GM21515 (cell line): ENCODE data around the gene CCNJL.
"Not testable (repeated sequence)": the region's sequence is repeated elsewhere in the genome, so short reads cannot be mapped to it uniquely, and the experiment has no call there.

Source experiments
- ATAC-seq: cut with Tn5 transposase; IDR thresholded peaks from one replicate; pipeline ENCODE4 v1.9.1; 2021; ENCODE audit not compliant: unreplicated experiment

Gene CCNJL

DNA sequence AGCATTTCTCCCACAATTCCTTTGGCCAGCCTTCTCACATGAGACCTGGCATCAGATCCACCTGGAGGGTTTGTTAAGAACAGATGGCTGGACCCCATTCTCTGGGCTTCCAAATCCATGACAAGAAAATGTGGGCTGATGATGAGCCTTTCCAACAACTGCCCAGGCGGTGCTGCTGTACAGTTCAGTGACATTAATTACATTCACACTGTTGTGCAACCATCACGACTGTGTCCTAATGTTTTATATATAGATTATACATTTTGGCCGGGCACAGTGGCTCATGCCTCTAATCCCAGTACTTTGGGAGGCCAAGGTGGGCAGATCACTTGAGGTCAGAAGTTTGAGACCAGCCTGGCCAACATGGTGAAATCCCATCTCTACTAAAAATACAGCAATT lies 22.4 kb upstream of the CCNJL start:
- ATAC-seq = not testable (repeated sequence)

DNA sequence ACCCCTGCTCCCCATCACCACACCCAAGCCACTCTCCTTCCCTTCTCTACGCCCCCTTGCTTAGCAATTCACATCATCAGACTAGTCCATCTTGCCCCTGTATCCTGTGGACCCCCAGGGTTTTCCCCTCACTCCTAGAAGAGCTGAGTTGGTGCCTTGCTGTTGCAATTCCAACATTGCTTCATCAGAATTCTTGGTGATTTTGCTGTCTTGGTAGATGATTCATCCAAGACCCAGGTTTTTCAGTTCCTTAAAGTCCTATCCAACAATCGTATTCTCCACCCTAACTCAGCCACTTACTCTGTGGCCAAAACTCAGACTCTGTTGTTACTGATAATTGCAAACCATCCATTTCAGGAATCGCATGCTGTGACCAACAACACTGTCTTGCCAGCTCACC lies 21.4 kb upstream of the CCNJL start:
- ATAC-seq = no peak

DNA sequence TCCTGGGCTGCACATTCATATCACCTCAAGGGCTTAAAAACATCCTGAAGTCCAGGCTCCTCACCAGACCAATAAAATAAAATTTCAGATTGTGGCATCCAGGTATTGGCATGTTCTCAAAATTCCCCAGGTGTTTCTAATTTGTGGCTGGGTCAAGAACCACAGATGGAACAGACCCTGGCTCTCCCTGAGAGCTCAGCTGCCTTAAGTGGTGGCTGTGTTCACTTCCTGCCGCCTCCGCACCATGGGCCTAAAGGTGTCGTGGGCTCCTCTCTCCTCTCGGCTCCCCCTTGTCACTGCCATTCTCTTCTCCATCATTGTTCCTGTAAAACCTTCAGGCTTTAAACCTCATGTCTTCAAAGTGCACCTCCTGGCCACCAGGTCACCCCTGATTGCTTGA lies 17.8 kb upstream of the CCNJL start:
- ATAC-seq = no peak

DNA sequence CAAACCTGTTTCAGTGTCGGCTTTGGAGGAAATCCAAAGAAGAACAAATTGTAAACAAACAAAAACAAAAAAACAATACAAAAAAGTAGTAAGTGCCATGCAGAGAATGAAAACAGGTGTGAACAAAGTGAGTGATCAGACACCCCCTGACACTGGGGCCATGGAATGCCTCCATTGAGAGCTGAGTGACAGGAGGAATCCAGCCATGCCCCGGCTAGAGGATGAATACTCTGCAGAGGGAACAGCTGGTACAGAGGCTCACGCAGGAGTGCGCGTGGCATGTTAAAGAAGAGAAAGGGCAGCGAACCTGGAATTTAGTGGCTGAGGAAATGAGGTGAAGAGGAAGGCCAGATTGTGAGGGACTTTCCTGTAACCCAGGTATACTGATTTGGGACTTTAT lies 15.5 kb upstream of the CCNJL start:
- ATAC-seq = no peak

DNA sequence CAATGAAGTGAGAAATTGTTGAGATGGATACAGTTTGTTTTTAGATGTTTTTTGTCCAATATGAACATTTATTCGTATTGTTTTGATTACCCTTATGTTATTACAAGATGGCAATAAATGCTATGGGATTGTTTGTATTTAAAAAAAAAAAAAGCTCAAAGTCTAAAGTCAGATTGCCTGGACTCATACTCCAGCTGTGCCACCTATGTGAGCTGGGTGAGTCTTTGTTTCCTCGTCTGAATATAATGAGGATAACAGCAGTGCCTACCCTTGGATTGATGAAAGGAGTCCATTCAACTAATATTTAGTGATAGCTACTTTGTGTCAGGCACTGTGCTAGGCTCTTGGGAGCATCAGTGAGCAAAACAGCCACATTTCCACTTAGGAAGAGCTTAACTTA lies 14.6 kb upstream of the CCNJL start:
- no peak for ATAC-seq

DNA sequence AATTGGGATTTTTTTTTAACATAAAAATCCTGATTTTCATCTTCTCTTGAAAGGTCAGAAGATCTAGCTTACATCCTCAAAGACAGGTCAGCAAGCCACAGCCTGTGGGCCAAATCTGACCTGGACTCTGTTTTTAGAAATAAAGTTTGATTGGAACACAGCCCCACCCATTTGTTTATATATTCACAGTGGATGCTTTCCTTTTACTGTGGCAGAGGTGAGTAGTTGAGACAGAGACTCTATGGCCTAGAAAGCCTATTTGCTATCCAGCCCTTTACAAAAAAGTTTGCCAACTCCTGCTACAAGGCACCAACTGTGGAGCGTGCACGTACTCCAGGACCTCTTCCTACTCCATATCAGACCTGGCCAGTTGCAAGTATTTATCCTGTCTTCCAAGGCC lies 13.4 kb upstream of the CCNJL start:
- no peak for ATAC-seq

DNA sequence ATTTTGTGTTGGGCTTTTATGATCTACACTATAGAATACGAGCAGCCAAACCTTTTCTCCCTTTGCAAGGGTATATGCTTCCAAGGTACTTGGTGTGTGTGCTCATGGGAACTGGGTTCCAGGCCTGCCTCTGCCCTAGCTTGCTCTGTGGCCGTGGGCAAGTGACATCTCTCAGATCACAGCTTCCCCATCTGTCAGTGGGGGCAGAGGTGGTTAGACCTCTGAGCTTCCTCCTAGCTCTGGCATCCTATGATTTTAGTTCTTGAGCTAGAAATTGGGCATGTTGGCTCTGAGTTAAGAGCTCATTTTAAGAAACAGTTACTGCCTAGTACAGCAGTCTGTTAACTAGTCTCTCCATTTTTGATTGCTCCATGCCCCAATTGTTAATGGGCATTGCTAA lies 12.5 kb upstream of the CCNJL start:
- ATAC-seq = no peak

DNA sequence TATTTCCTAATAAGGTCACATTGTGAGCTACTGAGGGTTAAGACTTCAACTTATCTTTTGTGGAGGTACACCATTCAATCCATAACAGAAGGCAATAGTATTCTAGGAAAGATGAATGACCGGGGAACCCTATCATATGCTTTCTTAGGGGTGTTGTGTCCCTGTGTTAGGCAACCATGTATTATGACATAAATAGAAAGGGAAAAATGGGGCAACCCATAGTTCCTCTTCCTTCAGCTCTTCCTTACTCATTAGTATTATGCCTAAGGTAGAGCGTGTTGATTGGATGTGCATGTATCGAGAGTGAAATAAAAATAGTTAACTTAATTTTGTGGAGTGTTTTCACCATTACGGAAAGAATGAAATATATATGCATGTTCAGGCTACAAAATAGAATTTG lies 6.0 kb upstream of the CCNJL start:
- ATAC-seq = no peak

DNA sequence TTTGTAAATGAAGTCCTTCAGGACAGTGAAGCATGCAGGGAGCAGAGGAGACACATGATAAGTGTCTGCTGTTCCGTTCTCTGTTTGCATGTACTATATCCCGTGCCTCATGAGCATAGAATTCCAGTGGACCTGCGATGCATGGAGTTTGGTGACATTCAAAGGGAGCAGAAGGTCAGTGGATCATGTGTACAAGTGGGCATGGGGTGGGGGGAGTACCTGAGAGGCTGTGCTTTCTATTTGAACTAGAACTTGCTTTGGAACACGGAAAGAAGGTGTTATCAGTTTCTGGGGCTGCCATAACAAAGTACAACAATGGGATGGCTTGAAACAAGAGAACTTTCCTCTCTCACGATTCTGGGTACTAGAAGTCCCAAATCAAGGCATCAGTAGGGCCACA lies 5.1 kb upstream of the CCNJL start:
- ATAC-seq = no peak

DNA sequence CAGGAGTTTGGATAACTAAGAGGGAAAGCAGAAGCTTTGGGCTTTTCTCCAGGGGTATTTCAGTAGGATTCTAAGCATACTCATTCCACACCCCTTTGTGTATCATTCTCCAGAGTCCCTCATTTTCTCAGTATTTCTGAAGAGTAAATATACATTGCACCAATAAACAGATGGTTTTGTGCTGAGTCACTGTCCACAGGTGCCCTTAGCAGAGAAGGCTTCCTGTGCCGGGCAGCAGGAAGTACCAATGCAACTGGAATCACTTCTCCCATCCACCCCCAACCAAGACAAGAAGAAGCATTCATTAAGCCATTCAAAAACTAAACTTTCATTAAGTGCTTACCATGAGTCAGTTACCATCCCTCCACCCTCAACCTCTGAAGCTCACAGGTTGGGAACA lies 3.6 kb upstream of the CCNJL start:
- ATAC-seq = no peak

DNA sequence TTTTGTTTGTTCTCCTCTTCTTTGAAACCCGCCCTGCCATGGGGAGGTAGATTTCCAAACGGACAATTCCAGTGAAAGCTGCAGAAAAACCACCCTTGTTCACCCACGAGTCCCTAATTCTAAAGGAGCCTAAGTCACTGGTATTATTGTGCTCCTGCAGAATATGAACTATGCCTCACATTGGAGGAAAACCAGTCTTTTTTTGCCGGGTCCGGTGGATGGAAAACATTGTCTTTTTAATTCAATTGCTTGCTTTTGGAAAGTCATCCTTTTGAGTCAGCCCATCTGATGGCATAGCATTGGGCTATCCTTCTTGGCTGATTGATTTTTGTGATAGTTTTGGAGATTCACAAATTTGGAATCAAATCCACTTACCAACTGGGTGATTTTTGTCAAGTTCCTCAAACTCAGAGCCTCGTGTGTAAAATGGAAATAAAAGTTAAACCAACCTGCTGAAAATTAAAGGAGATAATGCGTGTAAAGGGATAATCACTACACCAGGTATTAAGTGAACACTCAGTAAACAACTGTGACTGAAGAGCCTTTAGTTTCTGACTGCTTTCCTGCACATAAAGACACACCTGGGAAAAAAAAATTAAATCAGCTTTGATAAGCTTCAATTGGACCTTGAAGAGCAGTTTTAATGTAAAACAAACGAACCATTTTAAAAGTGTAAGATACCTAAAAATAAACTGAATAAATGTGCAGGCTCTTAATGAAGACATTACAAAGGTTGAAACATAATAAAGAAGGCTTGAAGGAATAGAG lies 780 bp upstream of the CCNJL start:
- ATAC-seq = no peak

DNA sequence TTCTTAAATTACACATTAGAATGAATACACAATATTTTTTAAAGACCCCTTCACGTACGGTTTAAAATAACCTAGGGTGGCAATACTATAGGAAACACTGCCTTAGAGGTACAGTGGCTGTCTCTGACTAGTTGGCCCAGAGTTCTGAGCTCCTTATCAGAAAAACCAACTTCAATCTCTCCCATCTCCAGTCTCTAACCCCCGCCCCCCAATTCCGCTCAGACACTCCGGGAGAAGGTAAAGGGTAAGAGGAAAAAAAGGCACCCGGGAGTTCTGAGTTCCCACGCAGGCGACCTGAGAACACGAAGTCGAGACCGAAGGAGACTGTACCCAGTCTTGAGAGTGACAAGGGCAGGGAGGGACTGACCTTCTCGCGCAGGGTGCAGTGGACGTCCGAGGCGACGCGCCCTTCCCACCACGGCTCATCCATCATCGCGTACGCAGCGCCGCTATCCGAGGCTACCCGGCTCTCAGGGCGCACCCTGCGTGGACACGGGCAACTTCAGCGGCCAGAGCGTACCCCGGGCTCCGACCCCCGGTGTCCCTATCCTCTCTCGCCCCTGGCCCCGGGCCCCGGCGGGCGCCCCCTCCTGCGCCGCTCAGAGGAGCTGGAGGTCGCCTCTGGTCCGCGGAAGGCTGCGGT lies 752 bp downstream of the CCNJL start:
- ATAC-seq = no peak

DNA sequence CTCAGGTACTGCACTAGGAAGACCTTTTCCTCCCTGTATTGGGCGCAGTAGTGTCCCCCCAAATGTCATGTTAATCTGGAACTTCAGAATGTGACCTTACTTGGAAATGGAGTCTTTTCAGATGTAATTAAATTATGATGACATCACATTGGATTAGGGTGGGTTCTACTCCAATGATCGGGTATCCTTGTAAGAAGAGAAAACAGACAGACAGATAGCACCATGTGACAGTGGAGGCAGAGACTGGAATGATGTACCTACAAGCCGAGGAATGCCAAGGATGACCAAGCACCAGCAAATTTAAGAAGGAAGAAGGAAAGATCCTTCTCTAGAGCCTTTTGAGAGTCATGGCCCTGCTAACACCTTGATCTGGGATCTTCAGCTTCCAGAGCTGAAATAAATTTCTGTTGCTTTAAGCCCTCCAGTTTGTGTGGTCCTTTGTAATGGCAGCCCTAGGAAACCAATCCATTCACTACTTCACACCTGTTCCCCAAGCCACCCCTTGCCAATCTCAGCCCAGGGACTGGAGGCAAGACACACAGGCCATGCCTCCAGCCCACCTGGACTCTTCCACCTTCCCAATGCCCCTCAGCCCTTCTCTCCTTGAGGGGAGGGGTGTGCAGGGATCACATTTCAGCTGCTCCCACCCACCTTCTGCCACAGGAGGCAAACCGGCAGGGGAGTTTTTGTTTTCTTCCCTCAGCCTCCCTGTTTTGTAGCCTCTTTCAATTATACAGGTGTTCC lies 1.6 kb downstream of the CCNJL start:
- ATAC-seq = no peak

DNA sequence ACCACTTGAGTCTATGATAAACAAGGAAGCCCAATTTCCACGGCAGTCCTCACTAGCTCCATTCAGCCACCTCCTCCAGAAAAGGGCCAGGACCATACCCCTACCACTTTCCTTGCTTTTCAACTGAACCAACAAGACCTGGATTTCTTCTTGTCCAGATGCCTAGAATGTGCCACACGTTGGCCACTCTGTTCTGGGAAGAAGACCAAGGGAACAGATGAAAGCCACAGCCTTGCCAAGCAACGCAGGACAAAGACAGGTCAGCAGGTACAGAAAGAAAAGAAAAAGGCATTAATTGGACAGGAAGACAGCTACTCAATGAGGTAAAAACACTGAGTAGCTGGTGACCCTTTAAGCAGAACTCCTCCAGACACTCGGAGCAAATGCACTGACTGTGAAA lies 2.2 kb downstream of the CCNJL start:
- ATAC-seq = no peak

DNA sequence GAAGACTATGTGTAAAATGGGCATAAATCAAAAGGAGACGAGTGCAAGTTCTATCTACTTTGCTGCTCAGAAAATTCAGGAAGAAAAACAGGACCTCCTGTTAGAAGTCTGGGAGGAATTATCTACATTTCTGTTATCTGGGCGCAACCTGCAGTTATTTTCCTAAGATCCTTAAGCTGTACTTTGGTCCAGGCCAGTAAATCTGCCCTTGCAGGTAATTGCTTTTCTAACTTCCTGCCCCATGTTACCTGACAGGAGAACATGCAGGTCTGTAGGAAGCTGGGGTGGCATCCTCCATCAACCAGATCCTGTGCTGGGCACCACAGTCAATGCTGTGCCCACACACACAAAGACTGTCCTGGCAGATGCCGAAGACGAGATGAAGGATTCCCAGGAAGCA lies 5.7 kb downstream of the CCNJL start:
- ATAC-seq = no peak

DNA sequence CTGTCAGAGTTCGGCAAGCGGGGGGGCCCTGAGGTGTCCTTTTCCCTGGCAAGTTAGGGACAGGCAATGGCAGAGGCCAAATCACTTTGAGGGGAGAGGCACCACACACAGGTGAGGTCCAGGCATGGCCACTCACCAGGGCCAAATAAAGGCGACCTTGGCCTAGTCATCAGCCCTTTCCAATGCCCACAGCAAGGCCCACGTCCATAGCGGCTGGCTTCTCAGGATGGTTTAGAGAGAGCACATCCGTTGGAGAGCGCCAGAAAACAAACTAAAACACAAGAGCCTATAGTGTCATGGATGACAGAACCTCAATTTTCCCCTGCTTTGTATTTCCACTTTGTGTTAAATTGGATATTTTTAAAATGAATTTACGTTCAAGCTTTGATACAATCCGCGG lies 7.0 kb downstream of the CCNJL start:
- ATAC-seq = no peak

DNA sequence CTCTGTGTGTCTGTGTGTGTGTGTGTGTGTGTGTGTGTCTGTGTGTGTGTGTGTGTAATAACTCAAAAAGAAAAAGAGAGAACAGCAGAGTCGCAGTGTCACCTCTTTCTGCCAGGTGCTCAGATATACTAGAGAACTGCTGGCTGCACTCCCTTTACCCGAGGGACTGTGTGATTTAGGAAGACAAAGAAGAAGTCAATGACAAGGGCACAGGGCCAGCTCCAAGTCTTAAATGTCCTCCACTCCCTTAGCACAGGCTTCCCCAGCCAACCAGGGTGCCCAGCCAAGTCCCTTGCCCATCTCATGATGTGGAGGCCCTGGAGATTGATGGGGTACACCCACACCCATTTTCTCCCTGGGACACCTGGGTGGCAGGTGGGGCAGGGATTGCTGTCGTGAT lies 8.7 kb downstream of the CCNJL start:
- ATAC-seq = no peak

DNA sequence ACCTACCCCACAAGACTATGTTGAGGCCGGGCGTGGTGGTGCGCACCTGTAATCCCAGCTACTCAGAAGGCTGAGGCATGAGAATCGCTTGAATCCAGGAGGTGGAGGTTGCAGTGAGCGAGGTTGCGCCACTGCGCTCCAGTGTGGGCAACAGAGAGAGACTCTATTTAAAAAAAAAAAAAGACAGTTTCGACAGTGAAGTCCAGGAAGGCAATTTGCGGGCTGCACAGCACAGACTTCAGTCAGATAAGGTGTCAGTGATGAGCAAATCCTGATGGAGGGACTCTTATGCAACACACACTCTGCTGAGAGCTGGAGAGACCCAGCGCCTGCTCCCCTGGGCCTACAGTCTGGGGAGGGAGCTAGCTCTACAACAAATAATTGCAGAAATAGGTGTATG lies 14.2 kb downstream of the CCNJL start:
- no peak for ATAC-seq

DNA sequence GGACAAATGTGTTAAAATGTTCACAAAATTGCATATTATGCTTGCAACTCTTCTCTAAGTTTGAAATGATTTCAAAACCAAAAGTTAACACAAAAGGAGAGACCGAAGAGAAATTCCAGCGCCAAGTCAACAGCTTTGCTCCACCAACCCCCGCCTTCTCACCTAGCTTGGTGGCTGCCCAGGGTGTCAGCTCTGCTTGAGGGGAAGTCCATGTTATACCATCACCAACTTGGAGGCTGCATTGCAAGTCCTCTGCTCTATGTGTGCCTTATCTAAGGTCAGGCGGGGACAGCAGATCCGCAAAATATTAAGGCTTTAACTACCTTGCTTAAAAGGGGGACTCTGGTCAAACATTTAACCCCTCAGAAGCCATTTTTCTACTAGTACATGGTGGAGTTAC lies 14.6 kb downstream of the CCNJL start:
- ATAC-seq = no peak

DNA sequence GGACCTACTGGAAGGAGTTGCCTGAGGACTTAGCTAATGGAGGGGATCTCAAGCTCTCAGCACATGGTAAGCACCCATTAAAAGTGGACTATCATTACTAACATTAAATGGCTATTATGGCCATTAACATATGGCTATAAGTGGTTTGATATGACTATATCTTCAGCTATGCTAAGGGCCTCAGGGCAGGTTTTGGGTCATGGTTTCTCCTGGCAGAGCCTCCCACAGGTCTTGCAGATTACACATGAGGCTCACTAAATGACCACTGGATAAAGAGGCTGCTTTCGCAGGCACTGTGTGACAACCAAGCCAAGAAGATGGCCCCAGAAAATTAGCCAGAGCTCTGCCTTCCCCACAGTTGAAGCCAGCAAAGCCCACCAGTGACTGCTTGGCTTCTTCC lies 15.4 kb downstream of the CCNJL start:
- ATAC-seq = no peak

DNA sequence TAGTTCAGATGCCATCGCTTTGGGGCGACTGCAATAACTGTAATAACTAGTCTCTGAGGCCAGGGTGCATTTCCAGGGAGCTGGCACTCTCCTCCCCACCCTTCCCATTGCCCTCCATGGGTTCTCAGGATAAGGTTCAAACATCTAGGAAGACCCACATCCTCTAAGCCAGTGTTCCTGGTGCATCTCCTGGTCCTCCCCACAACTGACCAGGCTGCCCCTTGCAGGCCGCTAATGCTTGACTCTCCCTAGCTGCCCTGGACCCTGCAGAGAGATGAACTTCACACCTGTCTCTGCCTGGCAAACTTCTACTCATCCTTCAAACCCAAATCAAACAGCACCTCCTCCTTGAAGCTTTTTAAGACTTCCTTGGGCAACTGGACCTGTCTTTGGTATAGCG lies 15.9 kb downstream of the CCNJL start:
- no peak for ATAC-seq

DNA sequence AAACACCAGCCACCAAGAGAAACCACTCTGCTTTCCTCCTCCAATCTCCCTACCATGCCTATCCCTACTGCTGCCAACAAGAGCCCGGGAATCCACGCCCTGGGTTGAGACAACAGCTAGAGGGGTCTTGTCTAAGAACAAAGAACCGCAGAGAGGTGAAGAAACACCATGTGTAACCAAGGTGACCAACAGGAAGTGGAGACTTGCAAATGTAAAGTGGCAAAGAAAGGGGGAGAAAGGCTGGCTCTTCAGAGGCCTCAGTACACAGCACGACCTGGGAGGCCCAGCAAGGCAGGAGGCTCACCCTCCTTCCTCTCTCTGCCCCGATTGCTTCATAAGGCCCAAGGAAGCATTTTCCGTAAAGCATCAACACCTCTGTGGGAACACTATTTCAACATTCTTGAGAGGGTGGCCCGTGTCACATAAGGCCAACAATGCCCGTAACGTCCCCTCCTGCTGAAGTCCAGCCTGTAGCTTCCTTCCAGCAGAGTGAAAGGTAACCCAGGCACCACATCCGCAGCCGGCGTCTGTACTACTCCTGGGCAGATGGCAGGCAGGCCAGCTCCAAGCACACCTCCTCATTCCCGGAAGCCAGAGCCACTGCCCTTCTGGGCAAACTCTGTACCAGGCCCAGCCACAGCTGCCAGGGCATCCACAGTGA lies 18.3 kb downstream of the CCNJL start:
- no peak for ATAC-seq
